Lower leg skin (tissue), 3 donors: ENCODE results near the gene CDH23.
A peak's percentile ranks its signal among the peaks of the same experiment; 100 is the strongest.

Source experiments
- POLR2A ChIP-seq, 2 donors: fragments of 450-650 bp; IDR thresholded peaks; one replicate each; pipeline ENCODE4 v1.6.1; 2016 to 2017; ENCODE audit warnings: antibody characterized with exemption in 2 of 2, mild to moderate bottlenecking in 1 of 2, moderate library complexity in 1 of 2
- TF ChIP-seq, protein P1 (sequence below), 3 donors: fragments of 450-650 bp; IDR thresholded peaks; one replicate each; pipeline ENCODE4 v1.5.1; 2016; ENCODE audit warnings: antibody characterized with exemption in 3 of 3, mild to moderate bottlenecking in 3 of 3, moderate library complexity in 2 of 3

DNA sequence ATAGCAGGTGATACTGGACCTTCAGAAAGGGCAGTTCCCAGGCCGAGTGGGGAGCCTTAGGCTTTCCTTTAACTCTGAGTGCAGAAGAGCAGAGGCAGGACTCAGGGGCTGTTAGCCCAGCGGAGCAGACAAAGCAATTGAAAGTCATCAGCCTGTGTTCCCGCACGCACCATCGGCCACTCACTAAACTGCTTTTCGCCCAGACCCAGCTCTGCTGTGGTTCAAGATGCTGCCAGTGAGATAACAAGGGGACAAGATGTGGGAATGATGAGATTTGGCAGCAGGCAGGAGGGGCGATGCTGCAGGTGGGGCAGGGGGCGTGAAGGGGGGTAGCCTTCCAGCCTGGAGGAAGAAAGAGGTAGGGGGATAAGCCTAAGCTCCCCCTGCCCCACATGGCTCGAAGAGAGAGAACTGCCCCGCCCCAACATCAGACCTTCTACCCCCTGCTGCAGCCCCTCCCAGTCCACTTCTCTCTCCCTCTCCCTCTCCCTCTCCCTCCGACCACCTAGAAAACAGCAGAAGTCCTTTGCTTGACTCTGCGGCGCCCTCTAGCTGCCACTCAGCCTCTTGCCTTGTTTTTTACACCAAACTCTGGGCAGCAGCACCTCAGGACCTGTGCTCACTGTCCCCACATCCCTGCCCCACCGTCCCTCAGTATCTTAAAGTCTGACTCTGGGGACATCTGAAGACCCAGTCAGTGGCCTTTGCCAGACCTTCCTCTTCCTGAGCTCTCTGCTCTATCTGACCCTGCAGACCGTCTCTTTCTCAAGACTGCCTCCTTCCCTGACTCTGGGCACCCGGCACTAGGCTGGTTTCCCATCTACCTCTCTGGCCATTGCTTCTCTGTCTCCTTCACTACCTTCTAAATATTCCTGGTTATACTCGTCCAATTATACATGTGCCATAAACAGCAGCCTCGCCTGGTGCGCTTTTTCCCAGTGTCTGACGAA is 212.4 kb downstream of the CDH23 start:
- TF ChIP-seq, protein P1, sequence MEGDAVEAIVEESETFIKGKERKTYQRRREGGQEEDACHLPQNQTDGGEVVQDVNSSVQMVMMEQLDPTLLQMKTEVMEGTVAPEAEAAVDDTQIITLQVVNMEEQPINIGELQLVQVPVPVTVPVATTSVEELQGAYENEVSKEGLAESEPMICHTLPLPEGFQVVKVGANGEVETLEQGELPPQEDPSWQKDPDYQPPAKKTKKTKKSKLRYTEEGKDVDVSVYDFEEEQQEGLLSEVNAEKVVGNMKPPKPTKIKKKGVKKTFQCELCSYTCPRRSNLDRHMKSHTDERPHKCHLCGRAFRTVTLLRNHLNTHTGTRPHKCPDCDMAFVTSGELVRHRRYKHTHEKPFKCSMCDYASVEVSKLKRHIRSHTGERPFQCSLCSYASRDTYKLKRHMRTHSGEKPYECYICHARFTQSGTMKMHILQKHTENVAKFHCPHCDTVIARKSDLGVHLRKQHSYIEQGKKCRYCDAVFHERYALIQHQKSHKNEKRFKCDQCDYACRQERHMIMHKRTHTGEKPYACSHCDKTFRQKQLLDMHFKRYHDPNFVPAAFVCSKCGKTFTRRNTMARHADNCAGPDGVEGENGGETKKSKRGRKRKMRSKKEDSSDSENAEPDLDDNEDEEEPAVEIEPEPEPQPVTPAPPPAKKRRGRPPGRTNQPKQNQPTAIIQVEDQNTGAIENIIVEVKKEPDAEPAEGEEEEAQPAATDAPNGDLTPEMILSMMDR (IDR thresholded peaks at IDR 0.05), result peak in 1 of 3 donors; percentile 39
- no peak for TF ChIP-seq POLR2A (IDR thresholded peaks at IDR 0.05)
